ENCODE results near the gene LY9.

DNA sequence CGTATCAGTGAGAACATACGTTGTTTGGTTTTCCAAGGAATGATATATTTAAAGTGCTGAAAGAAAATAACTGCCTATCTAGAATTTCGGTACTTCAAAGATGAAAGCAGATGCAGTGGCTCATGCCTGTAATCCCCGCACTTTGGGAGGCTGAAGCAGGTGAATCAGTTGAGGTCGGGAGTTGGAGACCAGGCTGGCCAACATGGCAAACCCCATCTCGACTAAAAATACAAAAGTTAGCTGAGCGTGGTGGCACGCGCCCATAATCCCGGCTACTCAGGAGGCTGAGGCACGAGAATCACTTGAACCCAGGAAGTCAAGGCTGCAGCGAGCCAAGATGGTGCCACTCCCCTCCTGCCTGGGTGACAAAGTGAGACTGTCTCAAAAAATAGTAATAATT lies 50.3 kb downstream of the LY9 start:
- TF ChIP-seq, protein P1, sequence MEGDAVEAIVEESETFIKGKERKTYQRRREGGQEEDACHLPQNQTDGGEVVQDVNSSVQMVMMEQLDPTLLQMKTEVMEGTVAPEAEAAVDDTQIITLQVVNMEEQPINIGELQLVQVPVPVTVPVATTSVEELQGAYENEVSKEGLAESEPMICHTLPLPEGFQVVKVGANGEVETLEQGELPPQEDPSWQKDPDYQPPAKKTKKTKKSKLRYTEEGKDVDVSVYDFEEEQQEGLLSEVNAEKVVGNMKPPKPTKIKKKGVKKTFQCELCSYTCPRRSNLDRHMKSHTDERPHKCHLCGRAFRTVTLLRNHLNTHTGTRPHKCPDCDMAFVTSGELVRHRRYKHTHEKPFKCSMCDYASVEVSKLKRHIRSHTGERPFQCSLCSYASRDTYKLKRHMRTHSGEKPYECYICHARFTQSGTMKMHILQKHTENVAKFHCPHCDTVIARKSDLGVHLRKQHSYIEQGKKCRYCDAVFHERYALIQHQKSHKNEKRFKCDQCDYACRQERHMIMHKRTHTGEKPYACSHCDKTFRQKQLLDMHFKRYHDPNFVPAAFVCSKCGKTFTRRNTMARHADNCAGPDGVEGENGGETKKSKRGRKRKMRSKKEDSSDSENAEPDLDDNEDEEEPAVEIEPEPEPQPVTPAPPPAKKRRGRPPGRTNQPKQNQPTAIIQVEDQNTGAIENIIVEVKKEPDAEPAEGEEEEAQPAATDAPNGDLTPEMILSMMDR (conservative IDR thresholded peaks at IDR 0.05): no peak
- no peak for TF ChIP-seq ZFX (IDR thresholded peaks at IDR 0.05)

Data from C4-2B (cell line).